ENCODE measurements around the gene PRPF8.

- no peak for TF ChIP-seq CTCF (IDR thresholded peaks at IDR 0.05)
- no peak for TF ChIP-seq POLR2A (IDR thresholded peaks at IDR 0.05)
These were observed 20.3 kb upstream of the PRPF8 start for GRCh38 chr17:1705004-1705403.

All from gastroesophageal sphincter (tissue), 3 donors.